Brain pericyte (primary cell): Measurements from ENCODE around the gene REELD1.
A peak's percentile ranks its signal among the peaks of the same experiment; 100 is the strongest.

Experiments
- DNase-seq: peaks from one replicate; pipeline ENCODE4 v3.0.0-alpha.2; 2012; ENCODE audit warnings: low read depth, low spot score

Gene REELD1

GRCh38 chr4:146214238-146214637, at the start of gene REELD1:
Gene REELD1, plus strand, starts transcription at chr4:146214538. Its CDS starts 2,415 bp downstream, at chr4:146216953.
- no peak for DNase-seq

GRCh38 chr4:146165221-146165620, 49.1 kb upstream of the REELD1 start:
- no peak for DNase-seq

- no peak for DNase-seq
Observed at GRCh38 chr4:146165840-146166239, 48.5 kb upstream of the REELD1 start.

- no peak for DNase-seq
Observed at GRCh38 chr4:146170149-146170548, 44.2 kb upstream of the REELD1 start.

- DNase-seq, result peak; percentile 47
Observed at GRCh38 chr4:146175541-146176453, 38.5 kb upstream of the REELD1 start, which contains the start of gene LSM6. Gene LSM6, plus strand, starts transcription at chr4:146175718. Its CDS starts 7,204 bp downstream, at chr4:146182922.

- DNase-seq, result no peak
Observed at GRCh38 chr4:146176891-146177290, 37.4 kb upstream of the REELD1 start.

- DNase-seq, result no peak
Observed at GRCh38 chr4:146178126-146178525, 36.2 kb upstream of the REELD1 start.

- no peak for DNase-seq
Observed at GRCh38 chr4:146179784-146180370, 34.5 kb upstream of the REELD1 start.

GRCh38 chr4:146182443-146182842, 31.9 kb upstream of the REELD1 start:
- DNase-seq, result no peak

- no peak for DNase-seq
Observed at GRCh38 chr4:146183209-146183608, 31.1 kb upstream of the REELD1 start.

- no peak for DNase-seq
Observed at GRCh38 chr4:146186041-146186440, 28.3 kb upstream of the REELD1 start.

GRCh38 chr4:146186596-146186995, 27.7 kb upstream of the REELD1 start:
- no peak for DNase-seq

- no peak for DNase-seq
Observed at GRCh38 chr4:146190456-146190855, 23.9 kb upstream of the REELD1 start.

- no peak for DNase-seq
Observed at GRCh38 chr4:146191766-146192458, 22.4 kb upstream of the REELD1 start.

GRCh38 chr4:146193628-146194027, 20.7 kb upstream of the REELD1 start:
- DNase-seq, result no peak

- DNase-seq, result no peak
Observed at GRCh38 chr4:146194212-146194611, 20.1 kb upstream of the REELD1 start.

GRCh38 chr4:146202665-146203064, 11.7 kb upstream of the REELD1 start:
- no peak for DNase-seq

GRCh38 chr4:146207410-146207809, 6.9 kb upstream of the REELD1 start:
- DNase-seq, result no peak

GRCh38 chr4:146210890-146211289, 3.4 kb upstream of the REELD1 start:
- DNase-seq, result no peak

GRCh38 chr4:146211440-146211839, 2.9 kb upstream of the REELD1 start:
- DNase-seq, result no peak

GRCh38 chr4:146212781-146213180, 1.6 kb upstream of the REELD1 start:
- no peak for DNase-seq

- DNase-seq, result no peak
Observed at GRCh38 chr4:146222313-146222712, 8.0 kb downstream of the REELD1 start.
